Measurements from ENCODE around the gene KIFC3.

KIFC3 gene

DNA sequence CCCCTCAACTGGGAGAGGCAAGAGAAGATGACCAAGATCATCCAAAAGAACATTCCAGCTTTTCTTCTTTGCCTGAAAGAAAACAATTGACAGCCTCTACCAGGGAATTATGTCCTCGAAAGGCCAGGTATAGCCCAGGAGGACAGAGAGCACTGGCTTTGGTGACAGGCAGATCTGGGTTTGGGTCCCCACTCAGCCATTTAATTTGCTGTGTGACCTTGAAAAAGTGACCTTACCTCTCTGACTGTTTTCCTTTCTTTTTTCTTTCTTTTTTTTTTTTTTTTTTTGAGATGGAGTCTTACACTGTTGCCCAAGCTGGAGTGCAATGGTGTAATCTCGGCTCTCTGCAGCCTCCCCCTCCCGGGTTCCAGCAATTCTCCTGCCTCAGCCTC, 27.7 kb upstream of the KIFC3 start:
- no peaks in the 10 kb centered on the region for H3K9me3 Mint-ChIP-seq
- H3K4me3 Mint-ChIP-seq = no peak overlapping the region
- no peak overlapping the region for H3K27ac Mint-ChIP-seq
- no peaks in the 10 kb centered on the region for H3K4me1 Mint-ChIP-seq (ENCODE audit: low read depth)
- peaks cover 8% of the 10 kb centered on the region for H3K27me3 Mint-ChIP-seq (ENCODE audit: low read depth)
- no peaks in the 10 kb centered on the region for H3K36me3 Mint-ChIP-seq (ENCODE audit: low read depth)

DNA sequence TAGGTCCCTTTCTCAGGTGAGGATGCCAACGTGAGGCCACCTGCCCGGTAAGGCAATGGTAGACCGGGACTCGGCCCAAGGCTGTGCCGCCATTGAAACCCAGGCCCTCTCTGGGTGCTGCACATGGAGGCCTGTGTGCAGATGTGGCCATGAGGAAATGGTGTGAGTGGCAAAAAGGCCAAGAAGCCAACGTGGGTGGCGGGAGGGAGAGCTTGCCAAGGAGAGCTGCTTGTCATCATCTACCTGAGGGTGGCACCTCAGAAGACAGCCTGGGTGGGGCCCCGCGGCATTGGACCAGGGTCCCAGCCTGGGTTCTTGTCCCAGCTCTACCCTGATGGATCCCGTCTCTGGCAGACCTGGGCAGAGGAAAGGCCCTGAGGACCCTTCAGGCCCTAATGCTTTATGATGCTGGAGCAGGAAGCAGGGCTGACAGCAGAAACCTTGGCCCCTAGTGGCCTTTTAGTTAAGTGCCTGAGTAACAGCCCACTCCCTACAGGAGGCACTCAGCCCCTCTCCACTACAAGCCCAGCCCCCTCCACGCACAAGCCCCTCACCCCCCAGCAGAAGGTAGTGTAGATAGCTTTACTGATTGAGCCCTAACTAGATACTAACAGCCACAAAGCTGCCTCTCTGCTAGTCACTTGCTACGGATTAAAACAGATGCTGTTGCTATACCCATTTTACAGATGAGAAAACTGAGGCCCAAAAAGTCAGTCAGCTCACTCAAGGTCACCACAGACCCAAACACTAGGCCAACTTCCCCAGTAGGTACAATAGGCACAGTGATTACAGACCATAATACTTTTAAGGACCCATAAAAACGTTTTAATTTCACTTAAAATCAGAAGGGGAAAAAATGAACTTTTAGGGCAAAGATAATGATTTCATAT, 26.2 kb upstream of the KIFC3 start:
- Mint-ChIP-seq H3K27me3 (ENCODE audit: low read depth) (peaks cover 11% of the 10 kb centered on the region), H3K9me3 (no peaks in the 10 kb centered on the region), H3K36me3 (ENCODE audit: low read depth) (no peaks in the 10 kb centered on the region), H3K4me1 (ENCODE audit: low read depth) (no peaks in the 10 kb centered on the region), H3K4me3 (no peak overlapping the region), H3K27ac (no peak overlapping the region)

- H3K4me1 Mint-ChIP-seq (ENCODE audit: low read depth) = no peaks in the 10 kb centered on the region
Measured at GRCh38 chr16:57826706-57827625, 24.7 kb upstream of the KIFC3 start.

DNA sequence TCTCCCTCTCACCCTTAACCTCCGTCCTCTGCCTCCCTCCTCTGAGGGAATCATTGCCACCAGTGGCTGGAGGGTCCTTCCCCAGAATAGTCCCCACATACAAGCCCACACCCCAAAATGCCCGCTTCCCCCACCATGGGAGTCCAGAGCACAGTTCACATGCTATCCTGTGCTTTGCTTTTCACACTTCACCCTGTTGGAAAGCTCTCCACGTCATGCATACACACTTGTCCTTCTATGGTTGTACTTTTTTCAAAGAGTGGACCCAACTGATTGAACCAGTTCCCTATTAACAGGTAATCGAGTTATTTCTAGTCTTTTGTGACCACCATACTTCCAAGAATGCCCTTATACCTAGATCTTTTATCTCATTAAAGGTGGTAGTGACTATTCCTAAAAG, 23.8 kb upstream of the KIFC3 start:
- Mint-ChIP-seq H3K4me1 (ENCODE audit: low read depth) (no peaks in the 10 kb centered on the region), H3K36me3 (ENCODE audit: low read depth) (no peaks in the 10 kb centered on the region), H3K9me3 (no peaks in the 10 kb centered on the region), H3K27me3 (ENCODE audit: low read depth) (peaks cover 17% of the 10 kb centered on the region), H3K4me3 (no peak overlapping the region), H3K27ac (no peak overlapping the region)

More at GRCh38 chr16:57826706-57827625, 24.7 kb upstream of the KIFC3 start:
- Mint-ChIP-seq H3K27ac (no peak overlapping the region), H3K36me3 (ENCODE audit: low read depth) (no peaks in the 10 kb centered on the region), H3K4me3 (no peak overlapping the region), H3K9me3 (no peaks in the 10 kb centered on the region), H3K27me3 (ENCODE audit: low read depth) (peaks cover 15% of the 10 kb centered on the region)

DNA sequence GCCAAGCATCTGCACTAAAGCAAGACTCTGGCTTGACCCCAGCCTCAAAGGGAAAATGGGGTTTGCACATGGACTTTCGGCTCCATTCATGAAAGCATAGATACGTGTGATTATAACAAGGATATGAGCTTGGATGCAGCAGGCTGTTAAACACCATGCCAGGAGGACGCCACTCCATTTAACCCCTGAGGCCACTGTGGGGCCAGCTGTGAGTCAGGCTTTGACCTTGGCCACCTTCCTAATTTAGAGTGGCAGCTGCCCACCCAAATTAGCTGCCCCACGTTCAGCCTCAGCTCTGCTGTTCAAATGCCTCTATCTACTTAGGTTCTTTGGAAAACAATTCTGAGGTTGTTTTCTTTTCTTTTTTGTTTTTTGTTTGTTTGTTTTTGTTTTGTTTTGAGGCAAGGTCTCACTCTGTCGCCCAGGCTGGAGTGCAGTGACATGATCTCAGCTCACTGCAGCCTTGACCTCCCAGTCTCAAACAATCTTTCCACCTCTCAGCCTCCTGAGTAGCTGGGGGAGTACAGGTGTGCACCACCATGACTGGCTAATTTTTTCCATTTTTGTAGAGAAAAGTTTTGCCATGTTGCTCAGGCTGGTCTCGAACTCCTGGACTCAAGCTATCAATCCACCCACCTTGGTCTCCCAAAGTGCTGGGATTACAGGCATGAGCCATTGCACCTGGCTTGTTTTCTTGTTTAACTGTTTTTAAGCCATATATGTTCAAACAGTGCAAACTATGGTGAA, 23.2 kb upstream of the KIFC3 start:
- no peaks in the 10 kb centered on the region for H3K36me3 Mint-ChIP-seq (ENCODE audit: low read depth)

DNA sequence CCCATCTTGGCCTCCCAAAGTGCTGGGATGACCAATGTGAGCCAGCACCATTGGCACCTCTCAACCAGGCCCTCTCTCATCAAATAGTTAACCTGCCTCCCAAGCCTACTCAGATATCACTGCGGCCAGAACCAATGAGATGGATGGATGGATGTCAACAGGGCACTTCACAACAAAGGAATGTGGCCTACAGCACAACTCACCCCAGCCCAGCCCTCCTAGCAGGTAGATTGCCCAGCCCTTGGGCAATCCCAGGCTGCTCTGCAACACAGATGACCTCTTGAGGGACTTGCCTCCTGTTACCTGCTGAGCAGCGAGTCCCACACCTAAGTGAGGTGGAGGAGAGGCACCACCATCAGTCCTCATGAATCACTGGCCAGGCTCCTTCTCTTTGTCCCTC, 22.6 kb upstream of the KIFC3 start:
- H3K4me3 Mint-ChIP-seq = no peak overlapping the region
- H3K27ac Mint-ChIP-seq = no peak overlapping the region
- no peaks in the 10 kb centered on the region for H3K4me1 Mint-ChIP-seq (ENCODE audit: low read depth)
- no peaks in the 10 kb centered on the region for H3K36me3 Mint-ChIP-seq (ENCODE audit: low read depth)
- peaks cover 24% of the 10 kb centered on the region for H3K27me3 Mint-ChIP-seq (ENCODE audit: low read depth)
- no peaks in the 10 kb centered on the region for H3K9me3 Mint-ChIP-seq

More for the DNA sequence above, 23.2 kb upstream of the KIFC3 start:
- Mint-ChIP-seq H3K4me3 (no peak overlapping the region), H3K27ac (no peak overlapping the region), H3K4me1 (ENCODE audit: low read depth) (no peaks in the 10 kb centered on the region), H3K9me3 (no peaks in the 10 kb centered on the region), H3K27me3 (ENCODE audit: low read depth) (peaks cover 23% of the 10 kb centered on the region)

- no peaks in the 10 kb centered on the region for H3K9me3 Mint-ChIP-seq
Measured at GRCh38 chr16:57823836-57824235, 21.5 kb upstream of the KIFC3 start.

DNA sequence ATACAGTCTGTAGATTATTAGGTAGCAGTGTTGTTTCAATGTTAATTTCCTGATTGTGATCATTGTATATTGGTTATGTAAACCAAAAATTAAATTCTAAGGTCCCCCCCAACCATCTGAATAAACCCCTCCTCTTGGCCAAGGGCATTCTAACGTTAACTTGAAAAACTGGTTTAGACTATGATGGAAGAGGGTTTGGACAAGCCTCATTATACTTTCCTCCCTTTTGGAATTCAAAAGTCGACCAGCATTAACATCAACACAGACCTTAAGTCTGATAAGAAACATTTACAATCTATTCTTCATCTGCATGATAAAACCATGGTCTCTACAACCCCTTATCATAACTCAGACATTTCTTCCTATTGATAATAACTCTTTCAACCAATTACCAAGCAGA, 20.6 kb upstream of the KIFC3 start:
- no peaks in the 10 kb centered on the region for H3K36me3 Mint-ChIP-seq (ENCODE audit: low read depth)
- H3K9me3 Mint-ChIP-seq = no peaks in the 10 kb centered on the region
- no peak overlapping the region for H3K27ac Mint-ChIP-seq
- H3K27me3 Mint-ChIP-seq (ENCODE audit: low read depth) = peaks cover 24% of the 10 kb centered on the region
- no peak overlapping the region for H3K4me3 Mint-ChIP-seq
- no peaks in the 10 kb centered on the region for H3K4me1 Mint-ChIP-seq (ENCODE audit: low read depth)

More at GRCh38 chr16:57823836-57824235, 21.5 kb upstream of the KIFC3 start:
- H3K27me3 Mint-ChIP-seq (ENCODE audit: low read depth) = peaks cover 24% of the 10 kb centered on the region
- H3K4me3 Mint-ChIP-seq = no peak overlapping the region
- no peaks in the 10 kb centered on the region for H3K36me3 Mint-ChIP-seq (ENCODE audit: low read depth)
- H3K4me1 Mint-ChIP-seq (ENCODE audit: low read depth) = no peaks in the 10 kb centered on the region
- no peak overlapping the region for H3K27ac Mint-ChIP-seq

GRCh38 chr16:57822018-57822553, 19.8 kb upstream of the KIFC3 start:
- Mint-ChIP-seq H3K4me1 (ENCODE audit: low read depth) (no peaks in the 10 kb centered on the region), H3K9me3 (no peaks in the 10 kb centered on the region), H3K4me3 (no peak overlapping the region), H3K27me3 (ENCODE audit: low read depth) (peaks cover 24% of the 10 kb centered on the region), H3K27ac (no peak overlapping the region), H3K36me3 (ENCODE audit: low read depth) (no peaks in the 10 kb centered on the region)

DNA sequence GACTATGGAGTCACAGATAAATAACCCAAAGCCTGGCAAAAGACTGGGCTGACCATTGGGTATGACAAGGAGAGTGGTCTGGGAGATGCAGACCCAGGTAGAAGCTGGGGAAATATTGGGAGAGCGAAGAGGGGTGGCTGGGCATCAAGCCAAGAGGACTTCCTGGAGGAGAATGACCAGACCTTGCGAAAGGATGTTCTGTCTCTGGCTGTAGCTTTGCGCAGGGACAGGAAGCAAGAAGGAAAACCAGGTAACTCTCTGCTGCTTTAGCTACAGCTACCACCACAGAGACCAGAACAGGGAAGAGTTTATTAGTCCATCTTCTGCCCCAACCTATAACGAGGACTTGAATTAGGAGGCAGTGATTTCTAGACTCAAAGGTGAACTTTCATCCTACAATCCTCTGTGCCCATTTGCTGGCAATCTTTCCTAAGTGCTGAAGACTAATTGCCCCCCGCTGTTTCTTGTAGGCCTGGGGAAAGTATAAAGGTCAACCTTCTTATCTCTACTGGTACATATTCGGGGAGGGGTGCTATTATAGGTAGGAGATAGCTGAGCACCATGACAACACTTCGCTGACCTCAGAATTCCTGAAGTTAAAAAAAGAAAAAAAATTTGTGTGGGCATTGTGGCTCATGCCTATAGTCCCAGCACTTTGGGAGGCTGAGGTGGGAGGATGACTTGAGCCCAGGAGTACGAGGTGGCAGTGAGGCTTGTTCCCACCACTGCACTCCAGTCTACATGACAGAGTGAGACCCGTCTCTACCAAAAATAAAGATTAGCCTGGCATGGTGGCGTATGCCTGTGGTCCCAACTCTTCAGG, 19.1 kb upstream of the KIFC3 start:
- Mint-ChIP-seq H3K4me1 (ENCODE audit: low read depth) (peaks cover 5% of the 10 kb centered on the region), H3K36me3 (ENCODE audit: low read depth) (no peaks in the 10 kb centered on the region), H3K27me3 (ENCODE audit: low read depth) (peaks cover 24% of the 10 kb centered on the region), H3K4me3 (no peak overlapping the region), H3K9me3 (no peaks in the 10 kb centered on the region), H3K27ac (no peak overlapping the region)

DNA sequence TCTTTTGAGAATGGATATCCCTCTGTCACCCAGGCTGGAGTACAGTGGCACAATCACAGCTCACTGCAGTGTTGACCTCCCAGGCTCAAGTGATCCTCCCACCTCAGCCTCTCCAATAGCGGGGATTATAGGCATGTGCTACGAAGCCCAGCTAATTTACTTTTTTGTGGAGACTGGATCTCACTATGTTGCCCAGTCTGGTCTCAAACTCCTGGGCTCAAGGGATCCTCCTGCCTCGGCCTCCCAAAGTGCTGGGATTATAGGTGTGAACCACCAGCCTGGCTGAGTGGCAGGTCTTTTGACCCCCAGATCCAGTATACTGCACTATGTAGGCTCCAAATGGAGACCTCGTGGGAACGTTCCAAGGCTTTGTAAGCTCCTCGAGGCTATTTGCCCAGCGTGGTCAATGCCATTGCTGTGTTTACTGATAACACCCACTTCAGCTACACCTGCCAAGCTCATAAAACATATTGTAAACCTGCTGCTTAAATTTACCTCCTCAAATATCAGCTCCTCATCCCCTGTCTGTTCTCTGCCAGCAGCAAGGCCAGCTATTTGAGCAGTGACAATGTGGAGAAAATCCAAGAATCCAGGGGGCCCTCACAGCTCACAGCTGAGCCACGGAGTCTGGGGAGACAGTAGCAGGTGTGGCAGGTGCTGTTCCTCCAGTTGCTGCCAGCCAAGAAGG, 16.2 kb upstream of the KIFC3 start:
- H3K4me3 Mint-ChIP-seq = no peak overlapping the region
- H3K36me3 Mint-ChIP-seq (ENCODE audit: low read depth) = no peaks in the 10 kb centered on the region
- peaks cover 23% of the 10 kb centered on the region for H3K27me3 Mint-ChIP-seq (ENCODE audit: low read depth)
- peaks cover 15% of the 10 kb centered on the region for H3K4me1 Mint-ChIP-seq (ENCODE audit: low read depth)
- H3K27ac Mint-ChIP-seq = no peak overlapping the region
- no peaks in the 10 kb centered on the region for H3K9me3 Mint-ChIP-seq

DNA sequence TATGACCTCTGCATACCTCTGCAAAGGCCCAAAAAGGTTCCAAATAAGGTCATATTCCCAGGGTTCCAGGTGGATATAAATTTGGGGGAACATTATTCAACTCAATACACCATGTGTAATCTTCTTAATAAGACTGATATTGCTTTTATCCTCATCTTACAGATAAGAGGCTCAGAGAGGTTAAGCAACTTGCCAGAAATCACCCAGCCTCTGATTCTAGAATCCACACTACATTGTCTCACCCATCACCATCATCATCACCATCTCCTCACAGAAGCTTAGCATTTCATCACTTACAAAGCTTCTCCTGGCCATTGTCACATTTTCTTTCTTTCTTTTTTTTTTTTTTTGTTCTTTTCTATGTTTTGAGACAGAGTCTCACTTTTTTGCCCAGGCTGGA, 15.4 kb upstream of the KIFC3 start:
- peaks cover 21% of the 10 kb centered on the region for H3K27me3 Mint-ChIP-seq (ENCODE audit: low read depth)
- no peak overlapping the region for H3K4me3 Mint-ChIP-seq
- H3K4me1 Mint-ChIP-seq (ENCODE audit: low read depth) = peaks cover 15% of the 10 kb centered on the region
- no peak overlapping the region for H3K27ac Mint-ChIP-seq
- H3K9me3 Mint-ChIP-seq = no peaks in the 10 kb centered on the region
- H3K36me3 Mint-ChIP-seq (ENCODE audit: low read depth) = no peaks in the 10 kb centered on the region
